Amniotic stem cell (primary cell): ENCODE measurements around the gene NEURL3.
"Not testable (repeated sequence)": the region's sequence is repeated elsewhere in the genome, so short reads cannot be mapped to it uniquely, and the experiment has no call there.

Experiments
- DNase-seq: peaks from one replicate; lab custom pipeline; 2025; lab: John Stamatoyannopoulos, UW

NEURL3 gene

GRCh38 chr2:96506907-96507240 is 1.7 kb upstream of the NEURL3 start:
- no peak for DNase-seq

- DNase-seq: no peak
These were observed 1.1 kb upstream of the NEURL3 start for GRCh38 chr2:96506016-96506906.

- DNase-seq: no peak
These were observed 1.4 kb downstream of the NEURL3 start for GRCh38 chr2:96503637-96504243.

GRCh38 chr2:96502891-96503636 is 2.1 kb downstream of the NEURL3 start:
- DNase-seq: no peak

GRCh38 chr2:96501886-96502810 is 3.0 kb downstream of the NEURL3 start:
- no peak for DNase-seq

- no peak for DNase-seq
These were observed 3.7 kb downstream of the NEURL3 start for GRCh38 chr2:96501471-96501874.

- no peak for DNase-seq
These were observed 4.6 kb downstream of the NEURL3 start for GRCh38 chr2:96500385-96501066.

- DNase-seq: no peak
These were observed 5.8 kb downstream of the NEURL3 start for GRCh38 chr2:96499061-96499960.

GRCh38 chr2:96498611-96499010 is 6.5 kb downstream of the NEURL3 start:
- not testable (repeated sequence) for DNase-seq

GRCh38 chr2:96498021-96498431 is 7.1 kb downstream of the NEURL3 start:
- DNase-seq: no peak

GRCh38 chr2:96495982-96496629 is 9.1 kb downstream of the NEURL3 start:
- no peak for DNase-seq

GRCh38 chr2:96494188-96494587 is 11.0 kb downstream of the NEURL3 start:
- DNase-seq: no peak

GRCh38 chr2:96493072-96493471 is 12.1 kb downstream of the NEURL3 start:
- no peak for DNase-seq

- DNase-seq: no peak
These were observed 13.2 kb downstream of the NEURL3 start for GRCh38 chr2:96491860-96492497.

- no peak for DNase-seq
These were observed 15.5 kb downstream of the NEURL3 start for GRCh38 chr2:96489663-96490062.

- DNase-seq: no peak
These were observed 15.9 kb downstream of the NEURL3 start for GRCh38 chr2:96489261-96489660.

- no peak for DNase-seq
These were observed 18.5 kb downstream of the NEURL3 start for GRCh38 chr2:96486696-96487095.

GRCh38 chr2:96485751-96486651 is 19.2 kb downstream of the NEURL3 start:
- peak; percentile 40 for DNase-seq
